ENCODE data around the gene MBNL2. TPM values are rescaled to one million over a fixed set of nuclear protein-coding genes. Genes with fewer than 3 reads are reported as not detected.

The MBNL2 gene
- total RNA-seq, 4 donors from 2014 or later = 92.8 to 132 (median 101) TPM

GRCh38 chr13:97223711-97224541, 1.8 kb downstream of the MBNL2 start:
- no peak for DNase-seq (ENCODE audit: extremely low spot score)
- Histone ChIP-seq H3K9me3 (no peaks in the 10 kb centered on the region), H3K4me3 (peak overlapping the region; percentile 62 to 74 (median 69)), H3K36me3 (no peaks in the 10 kb centered on the region), H3K27ac (replicated peaks in 1 of 4) (peak overlapping the region; percentile 90 to 94 (median 92)), H3K27me3 (no peaks in the 10 kb centered on the region), H3K4me1 (peaks cover 36 to 52% (median 48%) of the 10 kb centered on the region in 4 donors)
- intact Hi-C loops (cut with DNase I) = loop anchor here (2.0 to 10.0 kb wide), 3 partner anchors 112 to 211 kb away; partner anchors contain the start of gene RAP2A
- peak in 2 of 3 experiments; percentile 20 to 23 for TF ChIP-seq CTCF (IDR thresholded peaks at IDR 0.05)
- TF ChIP-seq POLR2A (IDR thresholded peaks at IDR 0.05; ENCODE audit: low read depth) = no peak
- peak; percentile 80 to 88 for TF ChIP-seq POLR2AphosphoS5 (IDR thresholded peaks at IDR 0.05)
- WGBS = under 1% methylated on average over 11 of the region's 11 CpGs

GRCh38 chr13:97224544-97225300, 2.6 kb downstream of the MBNL2 start:
- Histone ChIP-seq H3K9me3 (no peaks in the 10 kb centered on the region), H3K27ac (replicated peaks in 1 of 4) (peak overlapping the region; percentile 90 to 94 (median 92)), H3K36me3 (no peaks in the 10 kb centered on the region), H3K4me1 (peaks cover 44 to 59% (median 56%) of the 10 kb centered on the region in 4 donors), H3K27me3 (no peaks in the 10 kb centered on the region), H3K4me3 (peak overlapping the region; percentile 62 to 74 (median 69))
- no peak for DNase-seq (ENCODE audit: extremely low spot score)
- TF ChIP-seq POLR2A (IDR thresholded peaks at IDR 0.05; ENCODE audit: low read depth) (no peak), POLR2AphosphoS5 (IDR thresholded peaks at IDR 0.05) (no peak), CTCF (IDR thresholded peaks at IDR 0.05) (no peak), EP300 (IDR thresholded peaks at IDR 0.05) (no peak)
- intact Hi-C loops (cut with DNase I) = loop anchor here (5.0 to 10.0 kb wide), 2 partner anchors 112 to 210 kb away; partner anchors contain the start of gene RAP2A
- 7% methylated on average over 5 of the region's 5 CpGs for WGBS

- no peaks in the 10 kb centered on the region for H3K36me3 ChIP-seq
- 31% methylated on average over 4 of the region's 4 CpGs for WGBS
- H3K4me1 ChIP-seq = peaks cover 50 to 67% (median 64%) of the 10 kb centered on the region in 4 donors
- peak overlapping the region; percentile 90 to 94 (median 92) for H3K27ac ChIP-seq (replicated peaks in 1 of 4)
- DNase-seq (ENCODE audit: extremely low spot score) = no peak
- peak overlapping the region; percentile 62 to 74 (median 69) for H3K4me3 ChIP-seq
- no peaks in the 10 kb centered on the region for H3K27me3 ChIP-seq
- TF ChIP-seq EP300 (IDR thresholded peaks at IDR 0.05) (no peak), POLR2AphosphoS5 (IDR thresholded peaks at IDR 0.05) (no peak), CTCF (IDR thresholded peaks at IDR 0.05) (no peak), POLR2A (IDR thresholded peaks at IDR 0.05; ENCODE audit: low read depth) (no peak)
- H3K9me3 ChIP-seq = no peaks in the 10 kb centered on the region
- intact Hi-C loops (cut with DNase I) = loop anchor here (10.0 kb wide), 1 partner anchor 209 kb away; the partner anchor contains the start of gene RAP2A
Measured at GRCh38 chr13:97225533-97225932, 3.4 kb downstream of the MBNL2 start.

GRCh38 chr13:97226013-97226412, 3.9 kb downstream of the MBNL2 start:
- intact Hi-C loops (cut with DNase I) = loop anchor here (10.0 kb wide), 1 partner anchor 209 kb away; the partner anchor contains the start of gene RAP2A
- Histone ChIP-seq H3K27ac (replicated peaks in 1 of 4) (peak overlapping the region; percentile 90 to 94 (median 92)), H3K4me1 (peaks cover 55 to 72% (median 67%) of the 10 kb centered on the region in 4 donors), H3K4me3 (peak overlapping the region; percentile 62 to 74 (median 69)), H3K36me3 (no peaks in the 10 kb centered on the region), H3K9me3 (no peaks in the 10 kb centered on the region), H3K27me3 (no peaks in the 10 kb centered on the region)
- TF ChIP-seq EP300 (IDR thresholded peaks at IDR 0.05) (no peak), CTCF (IDR thresholded peaks at IDR 0.05) (no peak), POLR2A (IDR thresholded peaks at IDR 0.05; ENCODE audit: low read depth) (no peak), POLR2AphosphoS5 (IDR thresholded peaks at IDR 0.05) (no peak)
- no peak for DNase-seq (ENCODE audit: extremely low spot score)
- 25% methylated on average over 8 of the region's 8 CpGs for WGBS
